A673 (cell line): ENCODE data around the gene HSDL1. TPM values are rescaled to one million over a fixed set of nuclear protein-coding genes. Genes with fewer than 3 reads are reported as not detected.

Experiments used
- BruUV-seq: library from RNA; stranded (reverse); fragments of 400-500 nt; replicated peaks from 2 replicates; lab custom pipeline; 2021; lab: Mats Ljungman, UMichigan
- CTCF ChIA-PET: fragments of 300-600 bp; sonication (Branson Sonifier 250); formaldehyde crosslinking; loops from one replicate; lab custom pipeline; 2022; ENCODE audit warnings: antibody characterized with exemption; lab: Charles Lee
- POLR2A ChIA-PET: fragments of 300-600 bp; sonication (Branson Sonifier 250); formaldehyde crosslinking; loops from one replicate; lab custom pipeline; 2022; ENCODE audit warnings: antibody characterized with exemption; ENCODE audit not compliant: low non-redundant PET; lab: Charles Lee
- DNase-seq: peaks from one replicate; pipeline ENCODE4 v3.0.0-alpha.2; 2015; ENCODE audit warnings: low spot score
- H3K27ac ChIP-seq: fragments of 200-600 bp; sonication (generic); 2 replicates; pipeline ENCODE4 v1.5.1; 2016; ENCODE audit warnings: mixed run types, low read depth, mild to moderate bottlenecking, mixed read lengths, antibody characterized with exemption, low read length; ENCODE audit not compliant: poor library complexity, severe bottlenecking
- H3K27me3 ChIP-seq: fragments of 200-600 bp; sonication (generic); replicated peaks from 2 replicates; pipeline ENCODE4 v1.6.1; 2017; ENCODE audit warnings: mixed run types, low read depth, mild to moderate bottlenecking, mixed read lengths, antibody characterized with exemption, low read length; ENCODE audit not compliant: insufficient read depth, poor library complexity
- H3K36me3 ChIP-seq: fragments of 200-600 bp; sonication (generic); 2 replicates; pipeline ENCODE4 v1.6.1; 2016; ENCODE audit warnings: mixed run types, mild to moderate bottlenecking, mixed read lengths, antibody characterized with exemption, low read length; ENCODE audit not compliant: insufficient read depth, poor library complexity, severe bottlenecking
- H3K4me1 ChIP-seq: fragments of 200-600 bp; sonication (generic); 2 replicates; pipeline ENCODE4 v1.6.1; 2017; ENCODE audit warnings: mixed run types, mild to moderate bottlenecking, mixed read lengths, antibody characterized with exemption, low read length; ENCODE audit not compliant: insufficient read depth, poor library complexity, severe bottlenecking
- H3K4me3 ChIP-seq: fragments of 200-600 bp; sonication (generic); 2 replicates; pipeline ENCODE4 v1.5.1; 2016; ENCODE audit warnings: low read depth, mixed run types, mild to moderate bottlenecking, mixed read lengths, low read length; ENCODE audit not compliant: poor library complexity, severe bottlenecking
- H3K9me3 ChIP-seq: fragments of 200-600 bp; sonication (generic); 2 replicates; pipeline ENCODE4 v1.6.1; 2016; ENCODE audit warnings: mixed run types, low read depth, mild to moderate bottlenecking, mixed read lengths, antibody characterized with exemption, low read length; ENCODE audit not compliant: poor library complexity, severe bottlenecking
- CTCF ChIP-seq: fragments of 300-800, 200-600 bp; sonication (generic); conservative IDR thresholded peaks from 2 replicates; pipeline ENCODE4 v1.5.1; 2017; ENCODE audit warnings: low read depth, mild to moderate bottlenecking, antibody characterized with exemption, low read length, moderate library complexity, mixed read lengths
- EZH2 ChIP-seq: fragments of 200-600 bp; sonication (generic); IDR thresholded peaks from 2 replicates; pipeline ENCODE4 v1.6.1; 2017; ENCODE audit warnings: borderline replicate concordance, low read depth, mild to moderate bottlenecking, mixed read lengths, antibody characterized with exemption, low read length; ENCODE audit not compliant: poor library complexity, severe bottlenecking
- intact Hi-C: fragments of 100-400 bp; cut with micrococcal nuclease; formaldehyde crosslinking; loops from one replicate; pipeline ENCODE4 v1.10.0; 2022; ENCODE audit not compliant: unreplicated experiment
- total RNA-seq: library from RNA; stranded (reverse); gene quantifications from 2 replicates; pipeline ENCODE4 v1.2.3, GENCODE V29; 2021

The HSDL1 gene
- total RNA-seq, 1 experiment from 2014 or later = 45.6 TPM

DNA sequence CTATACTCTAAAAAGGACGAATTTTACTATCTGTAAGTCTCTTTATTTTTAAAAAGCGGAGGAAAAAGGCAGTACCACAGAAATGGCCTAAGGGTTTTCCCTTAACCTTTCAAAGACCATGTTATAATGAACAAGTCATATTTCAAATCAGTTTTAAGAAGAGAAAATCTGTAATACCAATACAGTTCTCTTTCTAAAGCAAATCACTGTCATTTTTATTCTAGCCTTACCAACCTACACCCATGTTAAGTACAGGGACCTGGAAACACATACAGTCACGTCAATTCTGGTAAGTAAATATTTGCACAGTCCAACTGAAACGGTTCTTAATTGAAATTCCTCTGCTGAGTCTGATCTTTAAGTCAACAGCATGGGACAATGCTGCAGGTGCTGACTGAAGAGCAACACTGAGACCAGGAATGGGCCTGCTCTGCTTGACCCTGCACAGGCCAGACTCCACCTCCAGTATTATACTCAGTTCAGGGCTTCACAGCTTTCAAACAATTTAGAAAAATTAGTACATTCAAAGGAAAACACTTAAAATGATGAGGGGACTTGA is 48.5 kb downstream of the HSDL1 start:
- intact Hi-C loops = no loop called here
- Histone ChIP-seq H3K36me3 (peaks cover 38% of the 10 kb centered on the region), H3K27me3 (no peaks in the 10 kb centered on the region), H3K9me3 (no peaks in the 10 kb centered on the region), H3K4me3 (no peak overlapping the region), H3K27ac (no peak overlapping the region), H3K4me1 (no peaks in the 10 kb centered on the region)
- BruUV-seq = no TSS peak
- CTCF ChIA-PET = no interaction called here
- DNase-seq = no peak
- POLR2A ChIA-PET = no interaction called here
- TF ChIP-seq EZH2 (no peak), CTCF (no peak)

- Histone ChIP-seq H3K36me3 (peaks cover 46% of the 10 kb centered on the region), H3K27me3 (no peaks in the 10 kb centered on the region), H3K27ac (no peak overlapping the region), H3K9me3 (no peaks in the 10 kb centered on the region), H3K4me1 (no peaks in the 10 kb centered on the region), H3K4me3 (no peak overlapping the region)
- intact Hi-C loops = no loop called here
- TF ChIP-seq EZH2 (no peak), CTCF (no peak)
- ChIA-PET CTCF (no interaction called here), POLR2A (no interaction called here)
- DNase-seq = no peak
- no TSS peak for BruUV-seq
Observed at GRCh38 chr16:84095466-84095865, 49.5 kb downstream of the HSDL1 start.

DNA sequence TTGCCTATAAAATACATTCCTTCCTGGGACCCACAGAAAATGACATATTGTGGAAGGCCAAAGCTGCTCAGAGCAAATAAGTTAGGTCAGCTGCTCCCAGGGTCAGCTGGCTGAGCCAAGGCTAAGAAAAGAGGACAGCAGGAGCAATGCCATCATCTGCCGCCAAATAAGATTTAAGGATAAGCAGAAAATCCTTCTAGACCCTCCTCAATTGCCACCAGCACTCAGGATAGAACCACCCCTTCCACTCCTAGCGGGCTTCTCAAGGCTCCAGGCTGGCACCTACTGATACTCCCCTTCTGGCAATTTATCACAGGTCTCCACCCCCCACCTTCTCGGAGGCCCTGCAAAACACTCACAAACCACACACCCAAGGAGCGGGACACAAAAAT is 51.1 kb downstream of the HSDL1 start:
- Histone ChIP-seq H3K36me3 (peaks cover 46% of the 10 kb centered on the region), H3K27ac (no peak overlapping the region), H3K4me3 (no peak overlapping the region), H3K9me3 (no peaks in the 10 kb centered on the region), H3K4me1 (no peaks in the 10 kb centered on the region), H3K27me3 (no peaks in the 10 kb centered on the region)
- ChIA-PET CTCF (no interaction called here), POLR2A (no interaction called here)
- DNase-seq = no peak
- TF ChIP-seq EZH2 = no peak
- no peak for TF ChIP-seq CTCF
- BruUV-seq = no TSS peak
- intact Hi-C loops = no loop called here
